RWPE2 (cell line): ENCODE measurements around the gene PDLIM4.

Experiments used
- ATAC-seq: fragments of 200-7000 bp; cut with Tn5 transposase; 3 replicates; pipeline ENCODE4 v1.9.1; 2021; ENCODE audit warnings: low read depth
- DNase-seq: peaks from one replicate; pipeline ENCODE4 v3.0.0-alpha.2; 2020; ENCODE audit warnings: low spot score
- H3K27ac ChIP-seq: fragments of 450-650 bp; 2 replicates; pipeline ENCODE4 v1.5.1; 2017; ENCODE audit warnings: mild to moderate bottlenecking; ENCODE audit not compliant: poor library complexity, severe bottlenecking
- H3K27me3 ChIP-seq: fragments of 250-450 bp; sonication (Bioruptor Pico); 2 replicates; pipeline ENCODE4 v1.5.1; 2021; ENCODE audit warnings: mild to moderate bottlenecking, moderate library complexity; ENCODE audit not compliant: insufficient read depth, poor library complexity, severe bottlenecking
- H3K36me3 ChIP-seq: fragments of 250-450 bp; sonication (Bioruptor Pico); 2 replicates; pipeline ENCODE4 v1.5.1; 2020; ENCODE audit warnings: low read depth, mild to moderate bottlenecking, moderate library complexity
- H3K4me1 ChIP-seq: fragments of 250-450 bp; sonication (Bioruptor Pico); 2 replicates; pipeline ENCODE4 v1.5.1; 2021; ENCODE audit warnings: mild to moderate bottlenecking, moderate library complexity; ENCODE audit not compliant: insufficient read depth, poor library complexity, severe bottlenecking
- H3K4me3 ChIP-seq: fragments of 250-450 bp; sonication (Bioruptor Pico); 2 replicates; pipeline ENCODE4 v1.5.1; 2021; ENCODE audit warnings: mild to moderate bottlenecking, moderate library complexity; ENCODE audit not compliant: severe bottlenecking
- H3K9me3 ChIP-seq: fragments of 250-450 bp; sonication (Bioruptor Pico); 2 replicates; pipeline ENCODE4 v1.5.1; 2021; ENCODE audit warnings: mild to moderate bottlenecking, moderate library complexity; ENCODE audit not compliant: severe bottlenecking
- TF ChIP-seq, protein P1 (sequence below): fragments of 450-650 bp; IDR thresholded peaks from one replicate; pipeline ENCODE4 v1.5.1; 2017; ENCODE audit warnings: mild to moderate bottlenecking, moderate library complexity; ENCODE audit not compliant: poor library complexity, severe bottlenecking

PDLIM4 gene

GRCh38 chr5:132291026-132291425, 33.5 kb downstream of the PDLIM4 start:
- Histone ChIP-seq H3K4me3 (no peak overlapping the region), H3K9me3 (no peaks in the 10 kb centered on the region), H3K36me3 (no peaks in the 10 kb centered on the region), H3K27me3 (no peaks in the 10 kb centered on the region), H3K4me1 (peaks cover 14% of the 10 kb centered on the region), H3K27ac (no peak overlapping the region)
- no peak for ATAC-seq
- no peak for DNase-seq
- TF ChIP-seq, protein P1, sequence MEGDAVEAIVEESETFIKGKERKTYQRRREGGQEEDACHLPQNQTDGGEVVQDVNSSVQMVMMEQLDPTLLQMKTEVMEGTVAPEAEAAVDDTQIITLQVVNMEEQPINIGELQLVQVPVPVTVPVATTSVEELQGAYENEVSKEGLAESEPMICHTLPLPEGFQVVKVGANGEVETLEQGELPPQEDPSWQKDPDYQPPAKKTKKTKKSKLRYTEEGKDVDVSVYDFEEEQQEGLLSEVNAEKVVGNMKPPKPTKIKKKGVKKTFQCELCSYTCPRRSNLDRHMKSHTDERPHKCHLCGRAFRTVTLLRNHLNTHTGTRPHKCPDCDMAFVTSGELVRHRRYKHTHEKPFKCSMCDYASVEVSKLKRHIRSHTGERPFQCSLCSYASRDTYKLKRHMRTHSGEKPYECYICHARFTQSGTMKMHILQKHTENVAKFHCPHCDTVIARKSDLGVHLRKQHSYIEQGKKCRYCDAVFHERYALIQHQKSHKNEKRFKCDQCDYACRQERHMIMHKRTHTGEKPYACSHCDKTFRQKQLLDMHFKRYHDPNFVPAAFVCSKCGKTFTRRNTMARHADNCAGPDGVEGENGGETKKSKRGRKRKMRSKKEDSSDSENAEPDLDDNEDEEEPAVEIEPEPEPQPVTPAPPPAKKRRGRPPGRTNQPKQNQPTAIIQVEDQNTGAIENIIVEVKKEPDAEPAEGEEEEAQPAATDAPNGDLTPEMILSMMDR, result no peak

DNA sequence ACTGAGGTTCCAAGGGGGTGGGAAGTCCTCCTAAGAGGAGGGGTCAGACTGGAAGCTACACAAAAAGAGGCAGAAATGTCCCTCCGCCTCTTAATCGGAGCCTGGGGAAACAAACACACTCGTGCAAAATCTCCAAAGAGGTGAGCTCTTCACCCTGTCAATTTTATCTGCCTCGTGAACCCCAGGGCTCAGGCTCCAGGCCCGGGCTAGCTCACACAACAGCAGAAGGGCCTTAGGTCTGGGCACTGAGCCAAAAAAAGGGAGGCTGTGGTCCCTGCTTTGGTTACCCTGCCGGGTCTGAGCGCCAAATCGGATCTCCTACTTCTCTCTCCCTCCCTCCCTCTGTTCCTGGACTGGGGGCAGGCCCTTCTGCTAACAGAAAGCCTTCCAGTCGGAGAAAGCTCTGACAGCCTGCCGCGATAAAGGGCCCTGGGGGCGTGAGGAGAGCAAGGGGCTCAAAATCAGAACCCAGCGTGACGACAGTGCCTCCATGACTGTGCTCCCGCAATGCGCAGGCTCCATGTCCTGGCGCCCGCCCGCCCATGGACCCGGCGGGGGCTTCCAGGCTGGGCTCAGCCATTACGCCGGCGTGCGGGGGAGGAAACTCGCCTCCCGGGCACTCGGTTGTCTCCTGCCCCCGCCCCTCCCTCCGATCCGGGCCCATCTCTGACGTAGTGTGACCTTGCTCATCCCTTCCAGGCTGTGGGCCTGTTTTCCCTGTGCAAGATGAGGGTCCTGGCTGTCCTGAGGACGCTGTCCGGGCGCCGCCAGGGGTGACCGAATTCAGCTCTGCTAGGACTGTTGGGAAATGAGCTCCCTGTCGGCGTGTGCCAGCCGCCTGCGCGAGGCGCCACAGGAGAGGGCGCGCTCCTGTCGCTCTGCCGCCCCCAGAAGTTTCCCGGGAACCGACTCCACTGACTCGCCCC, 35.8 kb downstream of the PDLIM4 start:
- Histone ChIP-seq H3K27me3 (no peaks in the 10 kb centered on the region), H3K9me3 (no peaks in the 10 kb centered on the region), H3K27ac (peak overlapping the region; percentile 89), H3K4me3 (peak overlapping the region; percentile 43), H3K4me1 (peaks cover 17% of the 10 kb centered on the region), H3K36me3 (no peaks in the 10 kb centered on the region)
- DNase-seq (peak; percentile 92), ATAC-seq (peak; percentile 45)
- TF ChIP-seq, protein P1, result peak; percentile 31

DNA sequence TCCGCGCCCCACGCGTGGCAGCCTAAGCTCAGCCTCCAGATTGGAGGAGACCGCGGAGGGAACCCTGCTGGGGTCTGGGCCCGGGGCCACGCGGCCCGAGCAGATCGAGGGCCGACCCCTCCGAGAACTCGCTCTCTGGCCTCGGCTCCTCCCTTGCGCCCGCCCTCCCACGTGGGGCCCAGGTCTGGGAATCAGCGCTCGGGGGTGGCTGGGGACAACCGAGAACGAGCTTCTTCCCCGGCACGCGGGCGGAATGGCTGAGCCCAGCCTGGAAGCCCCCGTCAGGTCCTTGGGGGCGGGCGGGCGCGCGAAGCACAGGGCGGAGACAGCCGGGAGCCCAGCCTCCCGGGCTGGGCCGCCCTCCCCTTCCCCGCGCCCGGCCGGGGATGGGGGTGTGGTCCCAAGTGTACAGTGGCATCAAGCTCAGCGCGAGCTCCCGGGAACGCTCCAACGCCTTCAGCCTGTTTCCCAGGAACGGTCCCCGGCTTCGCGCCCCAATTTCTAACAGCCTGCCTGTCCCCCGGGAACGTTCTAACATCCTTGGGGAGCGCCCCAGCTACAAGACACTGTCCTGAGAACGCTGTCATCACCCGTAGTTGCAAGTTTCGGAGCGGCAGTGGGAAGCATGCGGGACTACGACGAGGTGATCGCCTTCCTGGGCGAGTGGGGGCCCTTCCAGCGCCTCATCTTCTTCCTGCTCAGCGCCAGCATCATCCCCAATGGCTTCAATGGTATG, 36.7 kb downstream of the PDLIM4 start, which contains the start of gene SLC22A4:
Gene SLC22A4, plus strand, starts transcription at position 403 of the 736 bp plus-strand sequence. Its CDS starts 223 bp downstream, at position 626.
- peak within 1 kb of the TSS; percentile 89 for H3K27ac ChIP-seq
- DNase-seq, result peak; percentile 99

GRCh38 chr5:132294728-132295504, 37.4 kb downstream of the PDLIM4 start:
- DNase-seq (peak; percentile 96), ATAC-seq (peak; percentile 61)
- TF ChIP-seq, protein P1, result no peak
- H3K36me3 ChIP-seq, result no peaks in the 10 kb centered on the region
- H3K9me3 ChIP-seq, result no peaks in the 10 kb centered on the region
- H3K27ac ChIP-seq, result peak overlapping the region; percentile 89
- peak overlapping the region; percentile 43 for H3K4me3 ChIP-seq
- H3K27me3 ChIP-seq, result no peaks in the 10 kb centered on the region
- H3K4me1 ChIP-seq, result peaks cover 17% of the 10 kb centered on the region

More for the DNA sequence above, 36.7 kb downstream of the PDLIM4 start, which contains the start of gene SLC22A4:
- Histone ChIP-seq H3K36me3 (no peaks in the 10 kb centered on the region), H3K9me3 (no peaks in the 10 kb centered on the region), H3K4me3 (peak within 1 kb of the TSS; percentile 43), H3K27me3 (no peaks in the 10 kb centered on the region), H3K4me1 (peaks cover 17% of the 10 kb centered on the region)
- TF ChIP-seq, protein P1, result no peak
- peak; percentile 77 for ATAC-seq
